ENCODE measurements around the gene GRIN2D.

Gene GRIN2D

DNA sequence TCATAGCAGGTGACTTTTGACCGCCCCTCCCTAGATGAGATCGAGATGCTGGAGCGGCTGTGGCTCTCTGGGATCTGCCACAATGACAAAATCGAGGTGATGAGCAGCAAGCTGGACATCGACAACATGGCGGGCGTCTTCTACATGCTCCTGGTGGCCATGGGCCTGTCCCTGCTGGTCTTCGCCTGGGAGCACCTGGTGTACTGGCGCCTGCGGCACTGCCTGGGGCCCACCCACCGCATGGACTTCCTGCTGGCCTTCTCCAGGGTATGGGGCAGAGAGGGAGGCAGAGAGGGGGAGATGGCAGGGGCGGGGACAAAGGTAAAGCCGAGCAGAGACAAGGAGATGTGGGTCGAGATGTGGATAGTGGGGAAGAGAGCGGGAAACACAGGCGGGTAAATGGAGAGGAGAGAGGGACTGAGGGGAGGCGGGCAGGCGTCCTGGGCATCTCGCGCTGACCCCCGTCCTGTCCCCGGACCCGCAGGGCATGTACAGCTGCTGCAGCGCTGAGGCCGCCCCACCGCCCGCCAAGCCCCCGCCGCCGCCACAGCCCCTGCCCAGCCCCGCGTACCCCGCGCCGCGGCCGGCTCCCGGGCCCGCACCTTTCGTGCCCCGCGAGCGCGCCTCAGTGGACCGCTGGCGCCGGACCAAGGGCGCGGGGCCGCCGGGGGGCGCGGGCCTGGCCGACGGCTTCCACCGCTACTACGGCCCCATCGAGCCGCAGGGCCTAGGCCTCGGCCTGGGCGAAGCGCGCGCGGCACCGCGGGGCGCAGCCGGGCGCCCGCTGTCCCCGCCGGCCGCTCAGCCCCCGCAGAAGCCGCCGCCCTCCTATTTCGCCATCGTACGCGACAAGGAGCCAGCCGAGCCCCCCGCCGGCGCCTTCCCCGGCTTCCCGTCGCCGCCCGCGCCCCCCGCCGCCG lies 48.9 kb downstream of the GRIN2D start:
- DNase-seq = no peak

DNA sequence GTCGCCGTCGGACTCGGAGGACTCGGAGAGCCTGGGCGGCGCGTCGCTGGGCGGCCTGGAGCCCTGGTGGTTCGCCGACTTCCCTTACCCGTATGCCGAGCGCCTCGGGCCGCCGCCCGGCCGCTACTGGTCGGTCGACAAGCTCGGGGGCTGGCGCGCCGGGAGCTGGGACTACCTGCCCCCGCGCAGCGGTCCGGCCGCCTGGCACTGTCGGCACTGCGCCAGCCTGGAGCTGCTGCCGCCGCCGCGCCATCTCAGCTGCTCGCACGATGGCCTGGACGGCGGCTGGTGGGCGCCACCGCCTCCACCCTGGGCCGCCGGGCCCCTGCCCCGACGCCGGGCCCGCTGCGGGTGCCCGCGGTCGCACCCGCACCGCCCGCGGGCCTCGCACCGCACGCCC lies 49.8 kb downstream of the GRIN2D start:
- DNase-seq = no peak
